ENCODE data around the gene CSGALNACT2.

GRCh38 chr10:43128958-43129706 lies 9.1 kb upstream of the CSGALNACT2 start:
- TF ChIP-seq CTCF (IDR thresholded peaks at IDR 0.05) (no peak), POLR2A (IDR thresholded peaks at IDR 0.05) (no peak)

Measured in adrenal gland (tissue), 5 donors.